HTR-8/SVneo (cell line): ENCODE data around the gene KMT2E.

Experiments
- DNase-seq: peaks from one replicate; pipeline ENCODE4 v3.0.0; 2011; ENCODE audit warnings: low spot score, mixed read lengths; ENCODE audit not compliant: insufficient read length
- FAIRE-seq: peaks from 2 replicates; lab custom pipeline; 2011; peaks lifted over from hg19 to GRCh38; lab: Jason Lieb, UNC

KMT2E gene

DNA sequence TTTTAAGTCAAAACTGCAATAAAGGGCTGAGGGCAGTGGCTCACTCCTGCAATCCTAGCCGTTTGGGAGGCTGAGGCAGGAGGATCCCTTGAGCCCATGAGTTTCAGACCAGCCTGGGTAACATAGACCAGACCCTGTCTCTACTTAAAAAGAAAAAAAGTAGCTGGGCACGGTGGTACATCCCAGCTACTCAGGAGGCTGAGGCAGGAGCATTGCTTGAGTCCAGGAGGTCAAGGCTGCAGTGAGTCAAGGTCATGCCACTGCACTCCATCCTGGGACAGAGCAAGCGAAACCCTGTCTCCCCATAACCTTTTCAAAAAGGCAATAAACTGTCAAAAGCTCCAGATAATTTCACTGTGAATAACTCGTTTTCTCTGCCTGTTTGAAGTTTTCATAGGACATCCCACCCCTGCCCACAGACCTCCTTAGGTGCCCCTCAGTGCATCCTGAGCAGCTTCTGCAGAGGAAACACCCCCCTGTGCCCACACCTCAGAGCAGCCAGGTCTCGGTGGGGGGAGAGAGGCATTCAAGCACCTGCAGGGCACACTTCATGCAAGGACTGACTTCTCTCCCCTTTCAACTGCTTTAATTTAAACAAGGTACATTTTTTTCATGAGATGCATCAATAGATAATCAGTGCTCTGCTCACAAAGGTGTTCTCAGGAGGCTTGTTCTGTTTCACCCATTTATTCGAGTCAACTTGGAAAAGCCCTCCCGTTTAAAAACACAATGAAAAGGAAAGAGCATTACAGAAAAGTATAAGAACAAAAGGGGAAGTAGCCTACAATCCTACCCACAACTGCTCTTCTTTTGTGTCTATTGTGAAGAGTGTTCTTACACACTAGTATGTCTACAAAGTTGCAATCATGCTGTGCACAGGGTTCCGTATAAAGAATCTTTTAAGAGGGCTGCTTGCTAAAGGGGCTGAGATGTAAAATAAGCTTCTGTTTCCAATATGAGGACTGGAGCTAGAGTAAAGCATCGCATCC lies 104.9 kb downstream of the KMT2E start:
- FAIRE-seq (no peak), DNase-seq (no peak)

- FAIRE-seq = no peak
- DNase-seq = no peak
Observed at GRCh38 chr7:105122619-105123018, 108.6 kb downstream of the KMT2E start.

- no peak for FAIRE-seq
- no peak for DNase-seq
Observed at GRCh38 chr7:105125745-105126144, 111.7 kb downstream of the KMT2E start.

DNA sequence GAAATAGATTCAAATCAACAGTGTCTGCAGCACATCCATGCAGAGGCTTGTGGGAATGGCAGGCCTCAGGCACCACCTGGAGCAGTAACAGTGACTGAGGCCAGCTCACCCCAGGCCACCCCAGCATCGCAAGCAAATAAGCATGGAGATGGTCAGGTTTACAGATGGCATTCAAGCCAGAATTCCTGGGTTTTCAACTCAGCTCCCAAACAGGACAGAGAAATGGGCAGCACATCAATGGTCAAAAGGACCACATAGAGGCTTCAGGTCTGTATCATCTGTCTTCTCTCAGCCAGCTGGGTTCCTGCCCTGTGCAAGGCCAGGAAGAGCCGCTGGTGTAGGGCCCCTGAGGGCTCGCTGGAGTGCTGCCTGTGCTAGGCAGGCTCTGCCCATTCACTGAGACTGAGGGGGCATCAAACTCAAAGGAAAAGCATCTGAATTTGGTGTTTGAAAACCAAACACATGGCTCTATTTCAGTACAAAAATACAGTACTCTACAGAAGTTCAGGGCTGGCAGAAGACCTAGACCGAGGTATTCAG lies 112.5 kb downstream of the KMT2E start:
- DNase-seq = no peak
- no peak for FAIRE-seq

GRCh38 chr7:105127179-105127578 lies 113.2 kb downstream of the KMT2E start:
- DNase-seq = no peak
- FAIRE-seq = no peak

GRCh38 chr7:105130048-105130447 lies 116.0 kb downstream of the KMT2E start:
- no peak for DNase-seq
- FAIRE-seq = no peak

DNA sequence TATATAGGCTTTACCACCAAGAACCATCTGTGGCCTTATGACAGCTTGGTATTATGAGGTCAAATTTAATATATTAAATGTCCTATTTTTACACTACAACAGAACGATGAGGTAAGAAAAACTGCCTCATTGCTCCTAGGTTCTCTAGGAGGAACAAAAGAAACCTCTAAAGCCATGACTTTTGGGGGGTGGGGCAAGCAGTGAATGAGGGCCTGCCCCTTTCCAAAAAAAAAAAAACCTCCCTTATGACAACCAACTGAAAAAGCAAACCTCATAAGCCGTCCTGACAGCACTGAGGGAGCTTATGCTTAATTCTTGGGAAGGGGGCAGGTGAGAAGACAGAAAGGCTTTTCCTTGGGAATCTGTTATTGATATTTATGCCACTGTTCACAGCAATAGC lies 116.6 kb downstream of the KMT2E start:
- FAIRE-seq (no peak), DNase-seq (no peak)

GRCh38 chr7:105131033-105131656 lies 117.1 kb downstream of the KMT2E start:
- no peak for DNase-seq
- no peak for FAIRE-seq

DNA sequence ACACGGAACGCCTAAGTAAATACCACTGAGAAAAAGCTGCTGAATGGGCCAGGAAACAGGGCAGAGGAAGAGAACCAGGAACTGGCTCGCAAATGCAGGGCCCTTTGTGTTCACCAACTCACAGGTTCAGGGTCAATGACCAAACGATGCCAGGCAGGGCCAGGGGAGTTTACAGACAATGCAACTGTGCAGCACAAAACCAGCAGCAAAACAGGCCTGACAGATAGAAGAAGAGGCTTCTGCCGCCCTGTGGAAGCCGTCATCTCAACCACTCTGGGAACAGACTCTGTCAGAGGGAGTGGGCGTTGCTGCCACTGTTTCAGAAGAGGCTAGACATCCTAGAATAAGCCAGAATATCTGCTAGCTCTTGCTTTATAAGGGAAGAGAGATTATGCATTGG lies 117.9 kb downstream of the KMT2E start:
- DNase-seq = no peak
- FAIRE-seq = no peak

- no peak for DNase-seq
- no peak for FAIRE-seq
Observed at GRCh38 chr7:105132335-105132734, 118.3 kb downstream of the KMT2E start.

DNA sequence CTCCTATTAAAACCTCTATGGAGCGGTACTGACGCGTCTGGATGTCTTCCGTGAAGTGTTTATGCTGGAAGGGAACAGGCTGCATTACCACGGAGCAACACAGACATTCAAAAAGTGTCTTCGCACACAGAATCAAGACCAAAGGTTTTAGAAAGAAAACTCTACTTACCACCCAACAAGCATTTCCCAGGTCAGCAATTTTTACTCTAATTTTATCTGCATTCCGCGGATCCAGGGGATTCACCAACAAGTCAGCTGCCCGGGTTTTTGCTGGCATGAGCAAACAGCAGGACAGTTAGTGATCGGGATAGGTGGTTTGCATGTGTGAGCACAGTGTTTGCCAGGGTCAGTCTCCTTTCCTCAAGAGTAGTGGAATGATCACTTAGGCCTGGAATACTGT lies 118.8 kb downstream of the KMT2E start:
- no peak for FAIRE-seq
- no peak for DNase-seq

GRCh38 chr7:105133358-105133757 lies 119.4 kb downstream of the KMT2E start:
- FAIRE-seq (no peak), DNase-seq (no peak)

GRCh38 chr7:105133986-105134655 lies 120.1 kb downstream of the KMT2E start:
- no peak for FAIRE-seq
- DNase-seq = no peak

- DNase-seq = no peak
Observed at GRCh38 chr7:105136221-105136620, 122.2 kb downstream of the KMT2E start.

DNA sequence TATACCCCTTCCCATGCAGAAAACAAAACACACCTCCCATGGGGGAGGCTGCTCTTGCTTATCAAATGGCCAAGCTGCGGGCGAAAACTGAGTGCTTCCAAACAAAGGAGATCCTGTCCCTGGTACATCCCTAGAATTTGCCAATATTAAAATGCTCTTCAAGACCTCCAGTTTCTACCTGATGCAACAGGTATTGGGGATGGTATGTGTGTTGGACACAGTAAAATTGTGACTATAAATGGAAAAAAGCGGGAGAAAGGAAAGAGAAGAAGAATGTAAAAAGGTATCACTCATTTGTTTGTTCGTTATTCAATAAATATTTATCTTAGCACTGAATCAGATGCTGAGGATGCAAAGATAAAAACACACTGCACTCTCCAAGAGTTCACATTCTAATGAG lies 123.9 kb downstream of the KMT2E start:
- DNase-seq = no peak
- no peak for FAIRE-seq

More at GRCh38 chr7:105136221-105136620, 122.2 kb downstream of the KMT2E start:
- FAIRE-seq = no peak

DNA sequence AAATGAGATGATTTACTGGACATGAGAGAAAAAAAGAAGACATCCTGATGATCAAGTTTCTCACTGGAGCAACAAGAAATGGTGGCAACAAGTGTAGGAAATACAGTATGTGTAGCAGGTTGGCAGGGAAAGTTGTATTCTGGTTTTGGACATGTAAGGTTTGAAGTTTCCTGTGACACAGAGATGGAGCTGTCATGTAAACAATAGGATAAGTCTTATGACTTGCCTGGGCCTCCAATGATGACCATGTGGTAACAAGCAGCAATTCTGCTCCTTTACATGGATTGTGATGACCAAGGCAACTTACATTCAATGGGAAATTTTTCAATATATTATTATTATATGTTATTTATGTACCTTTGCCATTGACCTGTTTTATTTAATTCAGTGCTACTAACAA lies 125.4 kb downstream of the KMT2E start:
- DNase-seq (no peak), FAIRE-seq (no peak)

GRCh38 chr7:105141068-105141467 lies 127.1 kb downstream of the KMT2E start:
- DNase-seq (peak; percentile 18), FAIRE-seq (no peak)

- DNase-seq = peak; percentile 48
Observed at GRCh38 chr7:105149827-105150226, 135.8 kb downstream of the KMT2E start.

GRCh38 chr7:105151152-105151551 lies 137.1 kb downstream of the KMT2E start:
- no peak for FAIRE-seq
- DNase-seq = no peak

More at GRCh38 chr7:105149827-105150226, 135.8 kb downstream of the KMT2E start:
- FAIRE-seq = no peak

GRCh38 chr7:105153531-105153930 lies 139.5 kb downstream of the KMT2E start:
- no peak for DNase-seq
- no peak for FAIRE-seq

DNA sequence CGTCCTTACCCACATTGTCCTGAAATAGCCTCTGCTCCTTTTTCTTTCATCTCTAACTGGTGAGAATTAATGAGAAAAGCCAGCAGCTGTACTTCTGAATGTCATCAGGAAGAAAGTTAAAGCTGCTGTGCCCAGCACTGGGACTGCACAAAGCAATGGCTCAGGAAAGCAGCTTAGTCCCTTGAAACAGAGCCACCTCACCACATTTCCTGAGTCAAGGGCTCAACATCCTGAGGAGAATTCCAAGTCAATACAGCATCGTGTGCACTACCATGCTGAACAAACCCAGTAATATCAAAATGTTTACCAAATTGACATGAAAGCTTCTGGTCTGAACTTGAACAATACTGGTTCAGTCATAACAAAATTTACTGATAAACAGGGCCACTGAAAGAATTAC lies 140.1 kb downstream of the KMT2E start:
- DNase-seq (no peak), FAIRE-seq (no peak)
